HCT116 (cell line): ENCODE data around the gene GNAO1. TPM values are rescaled to one million over a fixed set of nuclear protein-coding genes. Genes with fewer than 3 reads are reported as not detected.

ENCODE experiments used
- ATAC-seq: fragments of 200-7000 bp; cut with Tn5 transposase; 2 replicates; pipeline ENCODE4 v1.9.1; 2020; ENCODE audit warnings: mild to moderate bottlenecking, moderate library complexity
- BruUV-seq: library from RNA; stranded (reverse); fragments of 400-500 nt; replicated peaks from 2 replicates; lab custom pipeline; 2021; lab: Mats Ljungman, UMichigan
- CTCF ChIA-PET: fragments of 300-600 bp; sonication (Branson Sonifier 250); formaldehyde crosslinking; loops from one replicate; lab custom pipeline; 2021; ENCODE audit warnings: antibody characterized with exemption; lab: Charles Lee
- POLR2A ChIA-PET: fragments of 300-600, 350-600 bp; sonication (Branson Sonifier 250); formaldehyde crosslinking; loops from one replicate; lab custom pipeline; 2021; ENCODE audit warnings: antibody characterized with exemption; lab: Charles Lee
- RAD21 ChIA-PET, 2 experiments: fragments of 300-600 bp; sonication (Branson Sonifier 250); formaldehyde crosslinking; loops; one replicate each; lab custom pipeline; 2023; ENCODE audit warnings: low total read pairs in 2 of 2; ENCODE audit not compliant: uncharacterized antibody in 2 of 2, unreplicated experiment in 2 of 2, low non-redundant PET in 1 of 2; lab: Charles Lee
- DNase-seq: peaks from one replicate; pipeline ENCODE4 v3.0.0-alpha.2; 2010; ENCODE audit warnings: low read depth, low spot score
- H2AFZ ChIP-seq: fragments of 200-600 bp; shearing (Covaris generic), sonication (generic); 2 replicates; pipeline ENCODE4 v1.6.1; 2017; ENCODE audit warnings: low read depth, mixed run types, mixed read lengths, antibody characterized with exemption, low read length; ENCODE audit not compliant: poor library complexity, severe bottlenecking
- H3K27ac ChIP-seq: 2 replicates; pipeline ENCODE4 v1.5.1; 2012; ENCODE audit warnings: low read depth, low read length
- H3K27me3 ChIP-seq: fragments of 200-600 bp; sonication (generic); 2 replicates; pipeline ENCODE4 v1.6.1; 2016; ENCODE audit warnings: mixed run types, low read length, mixed read lengths; ENCODE audit not compliant: insufficient read depth
- H3K36me3 ChIP-seq, 2 experiments: fragments of 200-500 bp in 1 of 2; fragments of 200-600 bp in 1 of 2; sonication (Bioruptor generic) in 1 of 2; sonication (generic) in 1 of 2; 2 replicates each; pipeline versions ENCODE4 v1.5.1 to v1.6.1; 2014 to 2016; ENCODE audit warnings: low read length in 2 of 2, inconsistent platforms in 1 of 2, mixed read lengths in 1 of 2, mixed run types in 1 of 2; ENCODE audit not compliant: insufficient read depth in 2 of 2, control insufficient read depth in 1 of 2
- H3K4me1 ChIP-seq, 2 experiments: fragments of 200-600 bp in 1 of 2; sonication (generic) in 1 of 2; 2 replicates each; pipeline versions ENCODE4 v1.5.1 to v1.6.1; 2012 to 2017; ENCODE audit warnings: low read length in 2 of 2, inconsistent platforms in 1 of 2, mild to moderate bottlenecking in 1 of 2, mixed read lengths in 1 of 2, mixed run types in 1 of 2, moderate library complexity in 1 of 2; ENCODE audit not compliant: insufficient read depth in 2 of 2, control insufficient read depth in 1 of 2
- H3K4me2 ChIP-seq: fragments of 200-600 bp; sonication (generic); 2 replicates; pipeline ENCODE4 v1.6.1; 2017; ENCODE audit warnings: mixed run types, low read length, mixed read lengths
- H3K4me3 ChIP-seq, 2 experiments: fragments of 200-600 bp in 1 of 2; sonication (generic) in 1 of 2; replicated peaks in 1 of 2; 2 replicates each; pipeline ENCODE4 v1.5.1; 2011 to 2016; ENCODE audit warnings: low read length in 2 of 2, control low read depth in 1 of 2, low read depth in 1 of 2, mild to moderate bottlenecking in 1 of 2, mixed read lengths in 1 of 2, mixed run types in 1 of 2
- H3K79me2 ChIP-seq: fragments of 200-600 bp; sonication (generic); 2 replicates; pipeline ENCODE4 v1.6.1; 2017; ENCODE audit warnings: mild to moderate bottlenecking, mixed run types, low read length, moderate library complexity, mixed read lengths; ENCODE audit not compliant: insufficient read depth
- H3K9ac ChIP-seq: fragments of 200-600 bp; sonication (generic); 2 replicates; pipeline ENCODE4 v1.6.1; 2016; ENCODE audit warnings: low read length, mixed read lengths
- H3K9me2 ChIP-seq: fragments of 200-600 bp; sonication (generic), shearing (Covaris generic); 2 replicates; pipeline ENCODE4 v1.6.1; 2017; ENCODE audit warnings: mixed run types, mild to moderate bottlenecking, moderate library complexity; ENCODE audit not compliant: insufficient read depth
- H3K9me3 ChIP-seq, 2 experiments: fragments of 200-500 bp in 1 of 2; fragments of 200-600 bp in 1 of 2; sonication (Bioruptor generic) in 1 of 2; sonication (generic) in 1 of 2; 2 replicates each; pipeline ENCODE4 v1.6.1; 2014 to 2017; ENCODE audit warnings: low read length in 2 of 2, mixed read lengths in 2 of 2, inconsistent platforms in 1 of 2, low read depth in 1 of 2, mild to moderate bottlenecking in 1 of 2, mixed run types in 1 of 2, moderate library complexity in 1 of 2; ENCODE audit not compliant: control insufficient read depth in 1 of 2, insufficient read depth in 1 of 2
- H4K20me1 ChIP-seq: fragments of 200-600 bp; sonication (generic), shearing (Covaris generic); 2 replicates; pipeline ENCODE4 v1.6.1; 2017; ENCODE audit warnings: mixed run types, mild to moderate bottlenecking, moderate library complexity; ENCODE audit not compliant: insufficient read depth
- ELF1 ChIP-seq: IDR thresholded peaks from 2 replicates; pipeline ENCODE4 v1.6.1; 2012; ENCODE audit warnings: low read depth, borderline replicate concordance
- EZH2phosphoT487 ChIP-seq: fragments of 200-600 bp; IDR thresholded peaks from 2 replicates; pipeline ENCODE4 v1.6.1; 2018; ENCODE audit warnings: antibody characterized with exemption, borderline replicate concordance
- JUND ChIP-seq: IDR thresholded peaks from 2 replicates; pipeline ENCODE4 v1.6.1; 2012
- POLR2A ChIP-seq: IDR thresholded peaks from 2 replicates; pipeline ENCODE4 v1.7.0; 2011; ENCODE audit warnings: borderline replicate concordance; ENCODE audit not compliant: insufficient read depth, insufficient read length; ENCODE audit errors: extremely low read depth
- SIN3A ChIP-seq: IDR thresholded peaks from 2 replicates; pipeline ENCODE4 v1.6.1; 2012; ENCODE audit warnings: low read depth
- SRF ChIP-seq: IDR thresholded peaks from 2 replicates; pipeline ENCODE4 v1.6.1; 2012; ENCODE audit warnings: low read depth
- ZFX ChIP-seq: fragments of 450-650 bp; IDR thresholded peaks from 2 replicates; pipeline ENCODE4 v1.6.1; 2017
- intact Hi-C: fragments of 100-400 bp; cut with micrococcal nuclease; formaldehyde crosslinking; loops from 2 replicates; pipeline ENCODE4 v1.10.0; 2022
- total RNA-seq: library from RNA; stranded (reverse); gene quantifications from one replicate; pipeline ENCODE4 v1.2.1, GENCODE V29; 2021; ENCODE audit not compliant: unreplicated experiment
- TF ChIP-seq, protein P1 (sequence below): IDR thresholded peaks from 2 replicates; pipeline ENCODE4 v1.6.1; 2011; ENCODE audit warnings: mild to moderate bottlenecking, low read length, moderate library complexity; ENCODE audit not compliant: insufficient replicate concordance; ENCODE audit errors: extremely low read depth
- TF ChIP-seq, protein P2 (sequence below): IDR thresholded peaks from 2 replicates; pipeline ENCODE4 v1.6.1; 2012
- TF ChIP-seq, protein P3 (sequence below): IDR thresholded peaks from 2 replicates; pipeline ENCODE4 v1.6.1; 2012
- TF ChIP-seq, protein P4 (sequence below), 3 experiments: fragments of 200-600 bp in 1 of 3; sonication (generic) in 1 of 3; IDR thresholded peaks in 2 of 3; conservative IDR thresholded peaks in 1 of 3; 2 replicates each; pipeline ENCODE4 v1.5.1; 2012 to 2017; ENCODE audit warnings: low read depth in 2 of 3, low read length in 2 of 3, antibody characterized with exemption in 1 of 3, borderline replicate concordance in 1 of 3, control low read depth in 1 of 3, mild to moderate bottlenecking in 1 of 3, mixed read lengths in 1 of 3, mixed run types in 1 of 3, moderate library complexity in 1 of 3; ENCODE audit not compliant: insufficient read depth in 1 of 3

Gene GNAO1
- total RNA-seq, 1 experiment from 2014 or later: 0.12 TPM

DNA sequence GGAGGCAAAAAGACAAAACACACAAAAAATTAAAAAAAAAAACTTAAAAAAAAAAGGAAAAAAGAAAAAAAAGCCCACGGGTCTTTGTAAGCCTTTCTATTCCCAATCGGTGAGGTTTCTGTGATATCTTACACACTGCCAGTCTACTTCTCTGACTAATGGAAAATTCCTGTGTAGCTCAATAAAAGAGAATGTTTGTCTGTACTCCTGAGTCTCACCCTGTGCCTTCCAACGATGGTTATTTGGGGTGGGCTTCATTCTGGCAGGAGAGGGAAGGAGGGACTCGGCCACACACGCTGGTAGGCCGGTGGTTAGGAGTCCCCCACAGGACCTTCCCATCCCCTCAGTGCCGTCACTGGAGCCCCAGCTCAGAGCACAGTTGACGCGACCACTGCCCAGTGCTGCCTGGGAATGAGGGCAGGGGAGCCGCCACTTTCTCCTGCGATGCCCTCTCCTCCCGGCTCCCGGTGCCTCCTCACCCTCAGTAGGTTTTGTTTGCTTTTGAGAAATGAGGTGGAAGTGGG lies 166.0 kb downstream of the GNAO1 start:
- Histone ChIP-seq H3K36me3 (peaks cover 0 to 7% of the 10 kb centered on the region in 2 experiments; a peak in 1 of 4 replicates), H2AFZ (peak overlapping the region; percentile 91), H3K27ac (no peak overlapping the region), H3K4me1 (peaks cover 13 to 16% of the 10 kb centered on the region in 2 experiments; a peak in 3 of 4 replicates), H3K79me2 (no peaks in the 10 kb centered on the region), H3K4me3 (no peak overlapping the region; a peak in 1 of 4 replicates), H4K20me1 (no peaks in the 10 kb centered on the region), H3K27me3 (no peaks in the 10 kb centered on the region), H3K9me2 (no peaks in the 10 kb centered on the region), H3K4me2 (peak overlapping the region; percentile 79), H3K9ac (peak overlapping the region; percentile 42; the same call in 1 of the 2 replicates), H3K9me3 (no peaks in the 10 kb centered on the region)
- BruUV-seq: no TSS peak
- TF ChIP-seq SRF (no peak), POLR2A (no peak), SIN3A (no peak), ELF1 (no peak), ZFX (no peak), EZH2phosphoT487 (no peak), JUND (no peak)
- TF ChIP-seq, protein P1, sequence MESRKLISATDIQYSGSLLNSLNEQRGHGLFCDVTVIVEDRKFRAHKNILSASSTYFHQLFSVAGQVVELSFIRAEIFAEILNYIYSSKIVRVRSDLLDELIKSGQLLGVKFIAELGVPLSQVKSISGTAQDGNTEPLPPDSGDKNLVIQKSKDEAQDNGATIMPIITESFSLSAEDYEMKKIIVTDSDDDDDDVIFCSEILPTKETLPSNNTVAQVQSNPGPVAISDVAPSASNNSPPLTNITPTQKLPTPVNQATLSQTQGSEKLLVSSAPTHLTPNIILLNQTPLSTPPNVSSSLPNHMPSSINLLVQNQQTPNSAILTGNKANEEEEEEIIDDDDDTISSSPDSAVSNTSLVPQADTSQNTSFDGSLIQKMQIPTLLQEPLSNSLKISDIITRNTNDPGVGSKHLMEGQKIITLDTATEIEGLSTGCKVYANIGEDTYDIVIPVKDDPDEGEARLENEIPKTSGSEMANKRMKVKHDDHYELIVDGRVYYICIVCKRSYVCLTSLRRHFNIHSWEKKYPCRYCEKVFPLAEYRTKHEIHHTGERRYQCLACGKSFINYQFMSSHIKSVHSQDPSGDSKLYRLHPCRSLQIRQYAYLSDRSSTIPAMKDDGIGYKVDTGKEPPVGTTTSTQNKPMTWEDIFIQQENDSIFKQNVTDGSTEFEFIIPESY: no peak
- TF ChIP-seq, protein P2, sequence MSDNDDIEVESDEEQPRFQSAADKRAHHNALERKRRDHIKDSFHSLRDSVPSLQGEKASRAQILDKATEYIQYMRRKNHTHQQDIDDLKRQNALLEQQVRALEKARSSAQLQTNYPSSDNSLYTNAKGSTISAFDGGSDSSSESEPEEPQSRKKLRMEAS: no peak
- TF ChIP-seq, protein P3, sequence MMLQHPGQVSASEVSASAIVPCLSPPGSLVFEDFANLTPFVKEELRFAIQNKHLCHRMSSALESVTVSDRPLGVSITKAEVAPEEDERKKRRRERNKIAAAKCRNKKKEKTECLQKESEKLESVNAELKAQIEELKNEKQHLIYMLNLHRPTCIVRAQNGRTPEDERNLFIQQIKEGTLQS: no peak
- TF ChIP-seq, protein P4, sequence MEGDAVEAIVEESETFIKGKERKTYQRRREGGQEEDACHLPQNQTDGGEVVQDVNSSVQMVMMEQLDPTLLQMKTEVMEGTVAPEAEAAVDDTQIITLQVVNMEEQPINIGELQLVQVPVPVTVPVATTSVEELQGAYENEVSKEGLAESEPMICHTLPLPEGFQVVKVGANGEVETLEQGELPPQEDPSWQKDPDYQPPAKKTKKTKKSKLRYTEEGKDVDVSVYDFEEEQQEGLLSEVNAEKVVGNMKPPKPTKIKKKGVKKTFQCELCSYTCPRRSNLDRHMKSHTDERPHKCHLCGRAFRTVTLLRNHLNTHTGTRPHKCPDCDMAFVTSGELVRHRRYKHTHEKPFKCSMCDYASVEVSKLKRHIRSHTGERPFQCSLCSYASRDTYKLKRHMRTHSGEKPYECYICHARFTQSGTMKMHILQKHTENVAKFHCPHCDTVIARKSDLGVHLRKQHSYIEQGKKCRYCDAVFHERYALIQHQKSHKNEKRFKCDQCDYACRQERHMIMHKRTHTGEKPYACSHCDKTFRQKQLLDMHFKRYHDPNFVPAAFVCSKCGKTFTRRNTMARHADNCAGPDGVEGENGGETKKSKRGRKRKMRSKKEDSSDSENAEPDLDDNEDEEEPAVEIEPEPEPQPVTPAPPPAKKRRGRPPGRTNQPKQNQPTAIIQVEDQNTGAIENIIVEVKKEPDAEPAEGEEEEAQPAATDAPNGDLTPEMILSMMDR (IDR thresholded peaks at IDR 0.05 in 2 of 3, conservative IDR thresholded peaks at IDR 0.05 in 1 of 3; ENCODE audit: borderline replicate concordance in 1 of 3, insufficient read depth in 1 of 3, low read depth in 2 of 3, low read length in 2 of 3): no peak
- ChIA-PET CTCF (interaction anchor here (1.2 to 2.2 kb wide), 7 partner anchors 8 to 411 kb away, joined by 3 to 33 read pairs (median 4); no protein-coding TSS in a partner anchor), RAD21 (no interaction called here), POLR2A (no interaction called here)
- DNase-seq (no peak), ATAC-seq (no peak)
- intact Hi-C loops: no loop called here
